HCT116 (cell line): ENCODE measurements around the gene TPT1. TPM values are rescaled to one million over a fixed set of nuclear protein-coding genes. Genes with fewer than 3 reads are reported as not detected.

Experiments used
- ATAC-seq: fragments of 200-7000 bp; cut with Tn5 transposase; 2 replicates; pipeline ENCODE4 v1.9.1; 2020; ENCODE audit warnings: mild to moderate bottlenecking, moderate library complexity
- BruUV-seq: library from RNA; stranded (reverse); fragments of 400-500 nt; replicated peaks from 2 replicates; lab custom pipeline; 2021; lab: Mats Ljungman, UMichigan
- CTCF ChIA-PET: fragments of 300-600 bp; sonication (Branson Sonifier 250); formaldehyde crosslinking; loops from one replicate; lab custom pipeline; 2021; ENCODE audit warnings: antibody characterized with exemption; lab: Charles Lee
- POLR2A ChIA-PET: fragments of 300-600, 350-600 bp; sonication (Branson Sonifier 250); formaldehyde crosslinking; loops from one replicate; lab custom pipeline; 2021; ENCODE audit warnings: antibody characterized with exemption; lab: Charles Lee
- RAD21 ChIA-PET, 2 experiments: fragments of 300-600 bp; sonication (Branson Sonifier 250); formaldehyde crosslinking; loops; one replicate each; lab custom pipeline; 2023; ENCODE audit warnings: low total read pairs in 2 of 2; ENCODE audit not compliant: uncharacterized antibody in 2 of 2, unreplicated experiment in 2 of 2, low non-redundant PET in 1 of 2; lab: Charles Lee
- DNase-seq: peaks from one replicate; pipeline ENCODE4 v3.0.0-alpha.2; 2010; ENCODE audit warnings: low read depth, low spot score
- H2AFZ ChIP-seq: fragments of 200-600 bp; shearing (Covaris generic), sonication (generic); 2 replicates; pipeline ENCODE4 v1.6.1; 2017; ENCODE audit warnings: low read depth, mixed run types, mixed read lengths, antibody characterized with exemption, low read length; ENCODE audit not compliant: poor library complexity, severe bottlenecking
- H3K27ac ChIP-seq: 2 replicates; pipeline ENCODE4 v1.5.1; 2012; ENCODE audit warnings: low read depth, low read length
- H3K27me3 ChIP-seq: fragments of 200-600 bp; sonication (generic); 2 replicates; pipeline ENCODE4 v1.6.1; 2016; ENCODE audit warnings: mixed run types, low read length, mixed read lengths; ENCODE audit not compliant: insufficient read depth
- H3K36me3 ChIP-seq, 2 experiments: fragments of 200-500 bp in 1 of 2; fragments of 200-600 bp in 1 of 2; sonication (Bioruptor generic) in 1 of 2; sonication (generic) in 1 of 2; 2 replicates each; pipeline versions ENCODE4 v1.5.1 to v1.6.1; 2014 to 2016; ENCODE audit warnings: low read length in 2 of 2, inconsistent platforms in 1 of 2, mixed read lengths in 1 of 2, mixed run types in 1 of 2; ENCODE audit not compliant: insufficient read depth in 2 of 2, control insufficient read depth in 1 of 2
- H3K4me1 ChIP-seq, 2 experiments: fragments of 200-600 bp in 1 of 2; sonication (generic) in 1 of 2; 2 replicates each; pipeline versions ENCODE4 v1.5.1 to v1.6.1; 2012 to 2017; ENCODE audit warnings: low read length in 2 of 2, inconsistent platforms in 1 of 2, mild to moderate bottlenecking in 1 of 2, mixed read lengths in 1 of 2, mixed run types in 1 of 2, moderate library complexity in 1 of 2; ENCODE audit not compliant: insufficient read depth in 2 of 2, control insufficient read depth in 1 of 2
- H3K4me2 ChIP-seq: fragments of 200-600 bp; sonication (generic); 2 replicates; pipeline ENCODE4 v1.6.1; 2017; ENCODE audit warnings: mixed run types, low read length, mixed read lengths
- H3K4me3 ChIP-seq, 2 experiments: fragments of 200-600 bp in 1 of 2; sonication (generic) in 1 of 2; replicated peaks in 1 of 2; 2 replicates each; pipeline ENCODE4 v1.5.1; 2011 to 2016; ENCODE audit warnings: low read length in 2 of 2, control low read depth in 1 of 2, low read depth in 1 of 2, mild to moderate bottlenecking in 1 of 2, mixed read lengths in 1 of 2, mixed run types in 1 of 2
- H3K79me2 ChIP-seq: fragments of 200-600 bp; sonication (generic); 2 replicates; pipeline ENCODE4 v1.6.1; 2017; ENCODE audit warnings: mild to moderate bottlenecking, mixed run types, low read length, moderate library complexity, mixed read lengths; ENCODE audit not compliant: insufficient read depth
- H3K9ac ChIP-seq: fragments of 200-600 bp; sonication (generic); 2 replicates; pipeline ENCODE4 v1.6.1; 2016; ENCODE audit warnings: low read length, mixed read lengths
- H3K9me2 ChIP-seq: fragments of 200-600 bp; sonication (generic), shearing (Covaris generic); 2 replicates; pipeline ENCODE4 v1.6.1; 2017; ENCODE audit warnings: mixed run types, mild to moderate bottlenecking, moderate library complexity; ENCODE audit not compliant: insufficient read depth
- H3K9me3 ChIP-seq, 2 experiments: fragments of 200-500 bp in 1 of 2; fragments of 200-600 bp in 1 of 2; sonication (Bioruptor generic) in 1 of 2; sonication (generic) in 1 of 2; 2 replicates each; pipeline ENCODE4 v1.6.1; 2014 to 2017; ENCODE audit warnings: low read length in 2 of 2, mixed read lengths in 2 of 2, inconsistent platforms in 1 of 2, low read depth in 1 of 2, mild to moderate bottlenecking in 1 of 2, mixed run types in 1 of 2, moderate library complexity in 1 of 2; ENCODE audit not compliant: control insufficient read depth in 1 of 2, insufficient read depth in 1 of 2
- H4K20me1 ChIP-seq: fragments of 200-600 bp; sonication (generic), shearing (Covaris generic); 2 replicates; pipeline ENCODE4 v1.6.1; 2017; ENCODE audit warnings: mixed run types, mild to moderate bottlenecking, moderate library complexity; ENCODE audit not compliant: insufficient read depth
- CBX3 ChIP-seq: IDR thresholded peaks from 2 replicates; pipeline ENCODE4 v1.6.1; 2012; ENCODE audit warnings: low read depth
- CEBPB ChIP-seq: IDR thresholded peaks from 2 replicates; pipeline ENCODE4 v1.6.1; 2012; ENCODE audit warnings: low read depth
- EZH2phosphoT487 ChIP-seq: fragments of 200-600 bp; IDR thresholded peaks from 2 replicates; pipeline ENCODE4 v1.6.1; 2018; ENCODE audit warnings: antibody characterized with exemption, borderline replicate concordance
- FOSL1 ChIP-seq: IDR thresholded peaks from 2 replicates; pipeline ENCODE4 v1.6.1; 2012; ENCODE audit warnings: low read depth
- RAD21 ChIP-seq: IDR thresholded peaks from 2 replicates; pipeline ENCODE4 v1.6.1; 2012; ENCODE audit warnings: low read depth, mild to moderate bottlenecking
- REST ChIP-seq: IDR thresholded peaks from 2 replicates; pipeline ENCODE4 v1.6.1; 2012; ENCODE audit warnings: low read depth
- SIN3A ChIP-seq: IDR thresholded peaks from 2 replicates; pipeline ENCODE4 v1.6.1; 2012; ENCODE audit warnings: low read depth
- SP1 ChIP-seq: IDR thresholded peaks from 2 replicates; pipeline ENCODE4 v1.6.1; 2012; ENCODE audit warnings: low read depth
- TCF7L2 ChIP-seq: IDR thresholded peaks from 2 replicates; pipeline ENCODE4 v1.7.0; 2011; ENCODE audit warnings: borderline replicate concordance, inconsistent platforms; ENCODE audit not compliant: insufficient read depth, insufficient read length; ENCODE audit errors: extremely low read depth
- ZFX ChIP-seq: fragments of 450-650 bp; IDR thresholded peaks from 2 replicates; pipeline ENCODE4 v1.6.1; 2017
- intact Hi-C: fragments of 100-400 bp; cut with micrococcal nuclease; formaldehyde crosslinking; loops from 2 replicates; pipeline ENCODE4 v1.10.0; 2022
- total RNA-seq: library from RNA; stranded (reverse); gene quantifications from one replicate; pipeline ENCODE4 v1.2.1, GENCODE V29; 2021; ENCODE audit not compliant: unreplicated experiment

Gene TPT1
- total RNA-seq, 1 experiment from 2014 or later, result 2,859 TPM

- RAD21 ChIA-PET, result no interaction called here
- Histone ChIP-seq H3K27ac (no peak overlapping the region), H3K79me2 (peaks cover 61% of the 10 kb centered on the region), H3K9ac (no peak overlapping the region), H3K36me3 (peaks cover 37 to 49% of the 10 kb centered on the region in 2 experiments), H2AFZ (no peak overlapping the region), H3K4me3 (no peak overlapping the region), H3K4me2 (no peak overlapping the region), H3K9me3 (no peaks in the 10 kb centered on the region), H3K27me3 (no peaks in the 10 kb centered on the region), H4K20me1 (peaks cover 53% of the 10 kb centered on the region), H3K9me2 (no peaks in the 10 kb centered on the region), H3K4me1 (peaks cover 54 to 80% of the 10 kb centered on the region in 2 experiments)
- POLR2A ChIA-PET, result interaction anchor here (1.0 kb wide), 1 partner anchor 12 kb away, joined by 4 read pairs; no protein-coding TSS in a partner anchor
- BruUV-seq, result no TSS peak
- CTCF ChIA-PET, result no interaction called here
- intact Hi-C loops, result no loop called here
- TF ChIP-seq RAD21 (no peak), REST (no peak), SIN3A (no peak), CBX3 (no peak), CEBPB (no peak), FOSL1 (no peak), SP1 (no peak), EZH2phosphoT487 (no peak), TCF7L2 (no peak), ZFX (no peak)
- ATAC-seq (no peak), DNase-seq (no peak)
Measured at GRCh38 chr13:45337395-45337794, 3.6 kb downstream of the TPT1 start.
